WERI-Rb-1 (cell line): ENCODE results near the gene TFRC.
"Not testable (repeated sequence)": the region's sequence is repeated elsewhere in the genome, so short reads cannot be mapped to it uniquely, and the experiment has no call there.

Source experiments
- DNase-seq: peaks from one replicate; pipeline ENCODE4 v3.0.0-alpha.2; 2020
- H3K27ac ChIP-seq: fragments of 250-450 bp; sonication (Bioruptor Pico); 2 replicates; pipeline ENCODE4 v1.5.1; 2020; ENCODE audit warnings: mild to moderate bottlenecking, moderate library complexity
- H3K27me3 ChIP-seq: fragments of 250-450 bp; sonication (Bioruptor Pico); 2 replicates; pipeline ENCODE4 v1.5.1; 2021; ENCODE audit warnings: mild to moderate bottlenecking, low read depth, moderate library complexity; ENCODE audit not compliant: insufficient read depth, severe bottlenecking
- H3K36me3 ChIP-seq: fragments of 250-450 bp; sonication (Bioruptor Pico); 2 replicates; pipeline ENCODE4 v1.5.1; 2020; ENCODE audit warnings: mild to moderate bottlenecking, moderate library complexity
- H3K4me3 ChIP-seq: 2 replicates; pipeline ENCODE4 v1.5.1; 2011; ENCODE audit warnings: low read depth, mild to moderate bottlenecking, control low read depth, low read length
- H3K9me3 ChIP-seq: fragments of 250-450 bp; sonication (Bioruptor Pico); 2 replicates; pipeline ENCODE4 v1.5.1; 2021; ENCODE audit warnings: mild to moderate bottlenecking, moderate library complexity; ENCODE audit not compliant: severe bottlenecking
- CTCF ChIP-seq: IDR thresholded peaks from 2 replicates; pipeline ENCODE4 v1.5.1; 2011; ENCODE audit warnings: low read depth, mild to moderate bottlenecking, control low read depth, inconsistent platforms, low read length

Gene TFRC

DNA sequence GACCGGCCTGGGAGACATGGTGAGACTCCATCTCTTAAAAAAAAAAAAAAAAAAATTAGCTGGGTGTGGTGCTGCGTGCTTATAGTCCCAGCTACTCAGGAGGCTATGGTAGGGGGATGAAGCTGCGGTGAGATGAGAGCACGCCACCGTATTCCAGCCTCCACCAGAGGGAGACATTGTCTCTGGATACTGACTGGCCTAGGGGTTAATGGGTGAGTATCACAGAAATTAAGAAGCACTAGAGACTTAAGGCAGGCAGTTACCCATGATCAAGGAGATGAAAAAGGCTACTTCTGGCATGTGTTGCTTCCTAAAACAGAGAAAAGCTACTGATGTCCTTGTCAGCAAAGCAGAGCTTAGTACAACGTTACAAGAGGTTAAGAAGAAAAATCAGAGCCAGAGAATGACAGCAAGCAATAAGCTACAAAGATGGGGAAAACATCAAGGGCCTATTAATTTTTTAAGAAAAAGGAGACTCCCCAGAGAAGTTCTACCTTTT is 8.6 kb downstream of the TFRC start:
- no peak overlapping the region for H3K27ac ChIP-seq
- DNase-seq = peak; percentile 36
- peak; percentile 63 for TF ChIP-seq CTCF

DNA sequence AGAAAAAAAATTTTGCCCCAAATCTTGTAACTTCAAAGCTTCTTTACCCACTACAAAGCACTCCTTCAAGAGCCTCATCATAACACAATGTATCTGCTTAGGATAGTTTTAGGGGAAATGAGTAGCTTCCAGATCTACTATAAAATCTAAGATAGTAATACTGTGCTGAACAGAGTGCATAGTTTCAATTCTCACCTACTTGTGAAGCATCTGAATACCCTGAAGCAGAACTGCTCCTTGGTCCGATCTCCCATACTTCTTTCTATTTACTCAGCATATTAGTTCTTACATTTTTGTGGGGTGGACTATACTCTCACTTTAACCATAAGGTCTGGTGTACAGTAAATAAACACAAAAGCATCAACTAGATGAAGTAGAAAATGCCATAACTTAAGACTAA is 9.6 kb downstream of the TFRC start:
- no peak overlapping the region for H3K4me3 ChIP-seq
- H3K27ac ChIP-seq = no peak overlapping the region

More for the DNA sequence above, 8.6 kb downstream of the TFRC start:
- Histone ChIP-seq H3K36me3 (peaks cover 38% of the 10 kb centered on the region), H3K9me3 (no peaks in the 10 kb centered on the region), H3K27me3 (no peaks in the 10 kb centered on the region), H3K4me3 (no peak overlapping the region)

GRCh38 chr3:196068812-196069211 is 13.1 kb downstream of the TFRC start:
- H3K27me3 ChIP-seq, H3K4me3 ChIP-seq, H3K9me3 ChIP-seq, H3K27ac ChIP-seq, DNase-seq: not testable (repeated sequence)
- peaks cover 55% of the 10 kb centered on the region for H3K36me3 ChIP-seq

More for the DNA sequence above, 9.6 kb downstream of the TFRC start:
- no peak for DNase-seq
- no peak for TF ChIP-seq CTCF
- Histone ChIP-seq H3K9me3 (no peaks in the 10 kb centered on the region), H3K27me3 (no peaks in the 10 kb centered on the region), H3K36me3 (peaks cover 42% of the 10 kb centered on the region)

- no peak for TF ChIP-seq CTCF
- Histone ChIP-seq H3K4me3 (no peak overlapping the region), H3K36me3 (peaks cover 57% of the 10 kb centered on the region), H3K27ac (no peak overlapping the region), H3K9me3 (no peaks in the 10 kb centered on the region), H3K27me3 (no peaks in the 10 kb centered on the region)
- no peak for DNase-seq
These were observed 14.5 kb downstream of the TFRC start for GRCh38 chr3:196067439-196067838.

- H3K9me3 ChIP-seq = no peaks in the 10 kb centered on the region
- H3K27me3 ChIP-seq = no peaks in the 10 kb centered on the region
- no peak overlapping the region for H3K27ac ChIP-seq
- TF ChIP-seq CTCF = no peak
- peaks cover 42% of the 10 kb centered on the region for H3K36me3 ChIP-seq
- DNase-seq = no peak
- no peak overlapping the region for H3K4me3 ChIP-seq
These were observed 17.9 kb downstream of the TFRC start for GRCh38 chr3:196063971-196064370.

DNA sequence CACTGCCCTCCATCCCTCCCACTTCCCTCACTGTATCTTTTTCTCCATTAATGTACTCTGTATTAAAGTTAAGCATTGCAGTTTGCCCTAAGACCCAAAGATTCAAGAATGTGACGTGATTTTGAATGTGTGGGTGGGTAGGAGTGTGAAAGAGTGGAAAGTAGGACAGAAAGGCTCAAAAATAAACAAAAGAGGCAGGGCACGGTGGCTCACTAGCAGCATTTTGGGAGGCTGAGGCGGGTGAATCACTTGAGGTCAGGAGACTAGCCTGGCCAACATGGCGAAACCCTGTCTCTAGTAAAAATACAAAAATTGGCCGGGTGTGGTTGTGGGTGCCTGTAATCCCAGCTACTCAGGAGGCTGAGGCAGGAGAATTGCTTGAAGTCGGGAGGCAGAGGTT is 18.4 kb downstream of the TFRC start:
- Histone ChIP-seq H3K27ac (no peak overlapping the region), H3K4me3 (no peak overlapping the region), H3K36me3 (peaks cover 42% of the 10 kb centered on the region), H3K27me3 (no peaks in the 10 kb centered on the region), H3K9me3 (no peaks in the 10 kb centered on the region)
- no peak for TF ChIP-seq CTCF
- no peak for DNase-seq
